Activated naive CD8-positive, alpha-beta T cell (primary cell): Measurements from ENCODE around the gene CERK.
"Not testable (repeated sequence)": the region's sequence is repeated elsewhere in the genome, so short reads cannot be mapped to it uniquely, and the experiment has no call there.

ENCODE experiments used
- H3K27ac Mint-ChIP-seq: one replicate; pipeline ENCODE4 v1.8.0; 2021; ENCODE audit warnings: mixed read lengths
- H3K27me3 Mint-ChIP-seq: one replicate; pipeline ENCODE4 v1.8.0; 2021; ENCODE audit warnings: mixed read lengths
- H3K36me3 Mint-ChIP-seq: one replicate; pipeline ENCODE4 v1.8.0; 2021; ENCODE audit warnings: mixed read lengths
- H3K4me1 Mint-ChIP-seq: one replicate; pipeline ENCODE4 v1.8.0; 2021; ENCODE audit warnings: low read depth, mixed read lengths
- H3K4me3 Mint-ChIP-seq: one replicate; pipeline ENCODE4 v1.8.0; 2021; ENCODE audit warnings: mild to moderate bottlenecking, mixed read lengths
- H3K9me3 Mint-ChIP-seq: one replicate; pipeline ENCODE4 v1.8.0; 2021; ENCODE audit warnings: low read depth, mixed read lengths

The CERK gene

GRCh38 chr22:46656856-46657654 is 81.0 kb downstream of the CERK start:
- Mint-ChIP-seq H3K27me3 (no peaks in the 10 kb centered on the region), H3K27ac (no peak overlapping the region), H3K4me1 (peaks cover 23% of the 10 kb centered on the region), H3K36me3 (no peaks in the 10 kb centered on the region), H3K4me3 (no peak overlapping the region), H3K9me3 (no peaks in the 10 kb centered on the region)

GRCh38 chr22:46655861-46656608 is 82.0 kb downstream of the CERK start:
- H3K36me3 Mint-ChIP-seq = no peaks in the 10 kb centered on the region
- H3K9me3 Mint-ChIP-seq = no peaks in the 10 kb centered on the region
- no peak overlapping the region for H3K4me3 Mint-ChIP-seq
- no peak overlapping the region for H3K27ac Mint-ChIP-seq
- H3K27me3 Mint-ChIP-seq = no peaks in the 10 kb centered on the region
- peaks cover 16% of the 10 kb centered on the region for H3K4me1 Mint-ChIP-seq

- no peaks in the 10 kb centered on the region for H3K36me3 Mint-ChIP-seq
- no peak overlapping the region for H3K4me3 Mint-ChIP-seq
- H3K9me3 Mint-ChIP-seq = no peaks in the 10 kb centered on the region
- H3K4me1 Mint-ChIP-seq = peaks cover 7% of the 10 kb centered on the region
- H3K27ac Mint-ChIP-seq = no peak overlapping the region
- H3K27me3 Mint-ChIP-seq = no peaks in the 10 kb centered on the region
These were observed 83.0 kb downstream of the CERK start for GRCh38 chr22:46654927-46655595.

GRCh38 chr22:46654426-46654825 is 83.6 kb downstream of the CERK start:
- no peak overlapping the region for H3K27ac Mint-ChIP-seq
- H3K27me3 Mint-ChIP-seq = no peaks in the 10 kb centered on the region
- no peak overlapping the region for H3K4me3 Mint-ChIP-seq
- H3K4me1 Mint-ChIP-seq = peaks cover 4% of the 10 kb centered on the region
- H3K9me3 Mint-ChIP-seq = no peaks in the 10 kb centered on the region
- no peaks in the 10 kb centered on the region for H3K36me3 Mint-ChIP-seq

- Mint-ChIP-seq H3K36me3 (no peaks in the 10 kb centered on the region), H3K27me3 (no peaks in the 10 kb centered on the region), H3K4me3 (no peak overlapping the region), H3K4me1 (peaks cover 4% of the 10 kb centered on the region), H3K9me3 (no peaks in the 10 kb centered on the region), H3K27ac (no peak overlapping the region)
These were observed 84.5 kb downstream of the CERK start for GRCh38 chr22:46653596-46653995.

- no peaks in the 10 kb centered on the region for H3K27me3 Mint-ChIP-seq
- no peaks in the 10 kb centered on the region for H3K9me3 Mint-ChIP-seq
- peaks cover 4% of the 10 kb centered on the region for H3K4me1 Mint-ChIP-seq
- H3K4me3 Mint-ChIP-seq = no peak overlapping the region
- H3K36me3 Mint-ChIP-seq = no peaks in the 10 kb centered on the region
- H3K27ac Mint-ChIP-seq = no peak overlapping the region
These were observed 85.2 kb downstream of the CERK start for GRCh38 chr22:46652847-46653331.

- no peaks in the 10 kb centered on the region for H3K36me3 Mint-ChIP-seq
- no peaks in the 10 kb centered on the region for H3K27me3 Mint-ChIP-seq
- H3K9me3 Mint-ChIP-seq = no peaks in the 10 kb centered on the region
- no peak overlapping the region for H3K27ac Mint-ChIP-seq
- peaks cover 4% of the 10 kb centered on the region for H3K4me1 Mint-ChIP-seq
- no peak overlapping the region for H3K4me3 Mint-ChIP-seq
These were observed 85.8 kb downstream of the CERK start for GRCh38 chr22:46652081-46652846.

GRCh38 chr22:46651316-46651715 is 86.7 kb downstream of the CERK start:
- Mint-ChIP-seq H3K27ac (no peak overlapping the region), H3K27me3 (no peaks in the 10 kb centered on the region), H3K36me3 (no peaks in the 10 kb centered on the region), H3K9me3 (no peaks in the 10 kb centered on the region), H3K4me3 (no peak overlapping the region), H3K4me1 (peaks cover 4% of the 10 kb centered on the region)

GRCh38 chr22:46650078-46650810 is 87.8 kb downstream of the CERK start:
- no peak overlapping the region for H3K4me3 Mint-ChIP-seq
- no peaks in the 10 kb centered on the region for H3K9me3 Mint-ChIP-seq
- no peak overlapping the region for H3K27ac Mint-ChIP-seq
- no peaks in the 10 kb centered on the region for H3K36me3 Mint-ChIP-seq
- peaks cover 4% of the 10 kb centered on the region for H3K4me1 Mint-ChIP-seq
- H3K27me3 Mint-ChIP-seq = no peaks in the 10 kb centered on the region

GRCh38 chr22:46649141-46650077 is 88.6 kb downstream of the CERK start:
- Mint-ChIP-seq H3K36me3 (no peaks in the 10 kb centered on the region), H3K4me3 (no peak overlapping the region), H3K4me1 (peaks cover 4% of the 10 kb centered on the region)

GRCh38 chr22:46648225-46648820 is 89.7 kb downstream of the CERK start:
- H3K4me3 Mint-ChIP-seq, H3K36me3 Mint-ChIP-seq, H3K27me3 Mint-ChIP-seq, H3K9me3 Mint-ChIP-seq, H3K27ac Mint-ChIP-seq, H3K4me1 Mint-ChIP-seq: not testable (repeated sequence)

More at GRCh38 chr22:46649141-46650077, 88.6 kb downstream of the CERK start:
- no peaks in the 10 kb centered on the region for H3K27me3 Mint-ChIP-seq
- H3K27ac Mint-ChIP-seq = no peak overlapping the region
- H3K9me3 Mint-ChIP-seq = no peaks in the 10 kb centered on the region

GRCh38 chr22:46646531-46647215 is 91.4 kb downstream of the CERK start:
- H3K27ac Mint-ChIP-seq = no peak overlapping the region

More at GRCh38 chr22:46646531-46647215, 91.4 kb downstream of the CERK start:
- H3K36me3 Mint-ChIP-seq = peaks cover 8% of the 10 kb centered on the region
- H3K27me3 Mint-ChIP-seq = no peaks in the 10 kb centered on the region
- H3K9me3 Mint-ChIP-seq = no peaks in the 10 kb centered on the region
- no peaks in the 10 kb centered on the region for H3K4me1 Mint-ChIP-seq
- H3K4me3 Mint-ChIP-seq = no peak overlapping the region
